Left lobe of liver (tissue), 2 donors: Measurements from ENCODE around the gene CCN6. TPM values are rescaled to one million over a fixed set of nuclear protein-coding genes. Genes with fewer than 3 reads are reported as not detected.
"Not testable (repeated sequence)": the region's sequence is repeated elsewhere in the genome, so short reads cannot be mapped to it uniquely, and the experiment has no call there.

ENCODE experiments used
- ATAC-seq: fragments of 200-7000 bp; cut with Tn5 transposase; one replicate; pipeline ENCODE4 v1.9.1; 2020; ENCODE audit warnings: mild to moderate bottlenecking, moderate library complexity
- DNase-seq: peaks from one replicate; pipeline ENCODE4 v3.0.0-alpha.2; 2020; ENCODE audit warnings: low spot score
- total RNA-seq: library from RNA; stranded (reverse); gene quantifications from one replicate; pipeline ENCODE4 v1.2.1, GENCODE V29; 2021
- donor health status: DM: no; HTN: no; CAD: no; lungs with moderate emphysema.
- donor health status: DM: no; HTN: yes; CAD: no.

CCN6 gene
- total RNA-seq, 1 donor from 2014 or later: not detected

GRCh38 chr6:112029045-112029822 lies 24.7 kb upstream of the CCN6 start:
- ATAC-seq: peak; percentile 64
- DNase-seq: no peak

DNA sequence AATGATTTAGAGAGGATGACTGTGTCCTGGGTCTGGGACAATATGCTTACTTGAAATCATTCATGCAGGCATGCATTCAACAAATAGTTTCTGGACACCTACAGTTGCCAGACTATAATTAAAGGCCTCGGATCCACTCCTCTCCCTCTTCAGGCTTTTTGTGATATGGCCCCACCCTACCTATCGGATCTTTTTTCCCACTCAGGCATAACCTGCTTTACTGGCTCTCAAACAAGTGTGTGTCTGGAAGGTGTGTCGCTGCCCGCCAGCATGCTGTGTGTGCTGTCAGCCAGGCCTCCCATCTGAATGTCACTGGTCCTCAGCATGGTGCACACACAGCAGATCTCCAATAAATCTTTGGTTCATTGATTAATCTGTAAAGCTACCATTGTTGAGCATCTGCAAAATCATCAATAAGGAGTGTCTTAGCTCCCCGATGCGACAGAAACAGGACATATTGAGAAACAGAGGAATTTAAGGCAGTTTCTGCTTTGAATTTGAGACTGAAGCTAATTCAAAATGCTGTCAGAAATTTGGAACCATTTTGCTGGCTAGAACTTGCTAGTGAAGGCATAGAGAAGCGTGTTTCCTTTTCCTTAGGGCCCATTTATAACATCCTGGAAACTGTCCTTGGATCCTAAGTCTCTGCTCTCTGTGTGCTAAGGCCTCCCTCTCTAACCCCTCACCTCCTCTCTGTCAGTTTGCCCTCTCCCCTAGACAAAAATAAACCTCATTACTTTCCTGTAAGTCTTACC lies 23.5 kb upstream of the CCN6 start:
- DNase-seq (no peak), ATAC-seq (peak; percentile 33)

- ATAC-seq (peak; percentile 89), DNase-seq (peak; percentile 53)
Observed at GRCh38 chr6:112030961-112031660, 22.8 kb upstream of the CCN6 start.

- DNase-seq: no peak
- no peak for ATAC-seq
Observed at GRCh38 chr6:112031960-112032359, 21.9 kb upstream of the CCN6 start.

DNA sequence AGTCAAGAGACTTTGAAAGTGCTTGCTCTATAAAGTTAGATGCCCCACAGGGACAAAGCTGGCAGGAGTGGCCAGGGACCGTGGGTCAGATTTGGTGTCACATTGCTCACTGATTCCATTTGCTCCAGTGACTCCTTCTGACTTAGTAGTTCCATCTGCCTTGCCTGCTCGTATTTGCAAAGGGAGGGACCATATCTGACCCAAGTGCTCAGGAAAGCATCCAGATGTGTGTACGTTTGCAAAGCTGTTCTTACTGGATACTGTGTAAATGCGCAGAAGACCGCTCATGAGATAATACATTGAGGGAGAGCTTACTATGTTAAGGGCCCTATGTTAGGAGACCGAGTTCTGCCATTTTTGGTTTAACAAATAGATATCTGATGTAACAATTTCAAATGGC lies 21.2 kb upstream of the CCN6 start:
- ATAC-seq (no peak), DNase-seq (no peak)

DNA sequence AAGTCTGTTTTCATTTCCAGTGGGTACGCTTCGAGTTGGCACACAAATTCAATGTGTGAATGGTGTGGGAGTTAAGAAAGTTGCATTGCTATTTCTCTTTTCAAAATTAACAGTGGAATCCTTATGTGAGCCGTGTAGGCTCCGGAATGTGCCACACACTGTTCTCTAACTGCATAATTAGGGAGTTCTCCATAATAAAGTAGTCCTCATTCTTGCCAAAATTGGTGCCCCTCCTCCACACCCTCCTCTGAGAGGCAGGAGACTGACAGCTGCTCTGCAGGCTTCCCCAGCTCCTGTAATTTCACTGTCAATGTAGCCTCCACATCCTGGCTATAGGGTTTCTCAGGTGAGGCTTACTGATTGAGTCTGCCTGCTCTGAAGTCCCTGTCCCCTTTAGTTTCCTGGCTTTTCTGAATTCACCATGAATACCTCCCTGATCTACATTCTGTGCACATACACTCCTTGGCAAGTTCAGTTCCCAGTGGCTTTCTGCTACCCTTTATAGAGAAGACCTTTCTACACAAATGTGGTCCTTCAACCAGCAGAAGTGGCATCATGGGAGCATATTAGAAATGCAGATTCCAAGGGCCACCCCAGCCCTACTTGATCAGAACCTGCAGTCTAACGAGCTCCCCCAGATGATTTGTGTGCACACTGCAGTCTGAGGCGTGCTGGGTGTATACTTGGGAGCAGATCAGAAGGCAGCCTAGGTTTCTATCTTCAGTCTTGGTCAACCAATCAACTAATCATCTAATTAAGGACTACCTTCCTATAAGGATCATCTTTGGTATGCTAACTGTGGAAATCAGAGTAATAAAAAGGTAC lies 19.9 kb upstream of the CCN6 start:
- no peak for ATAC-seq
- no peak for DNase-seq

- ATAC-seq: no peak
- no peak for DNase-seq
Observed at GRCh38 chr6:112034616-112034995, 19.3 kb upstream of the CCN6 start.

GRCh38 chr6:112036088-112036637 lies 17.7 kb upstream of the CCN6 start:
- ATAC-seq: no peak
- DNase-seq: no peak

- ATAC-seq (no peak), DNase-seq (no peak)
Observed at GRCh38 chr6:112037783-112038216, 16.1 kb upstream of the CCN6 start.

- DNase-seq (no peak), ATAC-seq (no peak)
Observed at GRCh38 chr6:112038268-112038667, 15.6 kb upstream of the CCN6 start.

DNA sequence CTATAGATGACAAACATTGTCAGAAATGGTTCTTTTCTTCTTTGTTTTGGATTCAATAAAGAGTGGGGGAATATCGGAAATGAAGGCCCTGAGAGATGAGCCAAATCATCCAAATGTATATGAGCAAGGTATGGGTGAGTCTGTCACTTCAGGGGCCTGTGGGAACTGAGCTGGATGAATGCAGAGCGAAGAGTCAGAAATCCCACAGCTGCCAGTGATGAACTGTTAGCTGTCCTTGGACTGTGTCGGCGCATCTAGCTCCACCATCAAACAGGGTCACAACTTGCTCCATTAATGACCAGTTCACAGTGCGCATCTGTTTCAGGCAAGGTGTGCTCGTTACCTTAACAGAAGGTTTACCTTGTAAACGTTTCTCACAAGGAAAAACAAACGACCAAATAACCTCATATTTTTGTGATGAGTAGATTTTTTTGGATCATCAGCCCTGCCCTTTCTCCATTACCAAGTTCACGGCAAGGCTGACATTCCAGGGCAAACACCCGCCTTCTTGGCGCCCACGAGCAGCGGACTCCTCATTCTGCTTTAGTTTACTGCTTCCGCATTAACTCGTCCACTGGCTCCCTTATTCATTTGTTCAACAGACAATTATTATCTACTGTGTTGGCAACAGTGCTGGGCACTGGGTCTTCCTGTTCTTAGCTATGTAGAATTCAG lies 15.0 kb upstream of the CCN6 start:
- ATAC-seq (no peak), DNase-seq (no peak)

- no peak for ATAC-seq
- no peak for DNase-seq
Observed at GRCh38 chr6:112039431-112039770, 14.5 kb upstream of the CCN6 start.

DNA sequence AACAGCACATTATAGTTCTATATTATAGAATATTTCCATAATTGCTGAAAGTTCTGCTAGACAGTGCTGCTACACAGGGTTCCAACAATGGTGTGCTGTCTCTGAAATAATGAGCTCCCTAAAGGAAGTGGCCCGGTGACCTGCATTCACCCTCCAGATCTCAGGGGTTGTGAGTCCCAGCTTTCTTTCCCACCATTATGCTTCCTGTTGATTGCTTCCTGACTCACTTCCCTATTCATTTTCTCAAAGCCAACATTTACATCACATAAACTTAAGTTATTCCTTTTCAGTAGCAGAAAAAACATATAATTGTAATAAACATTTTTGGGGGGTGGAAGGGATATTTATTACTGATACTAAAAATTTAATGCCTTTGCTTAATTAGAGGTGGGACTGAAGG lies 12.9 kb upstream of the CCN6 start:
- DNase-seq (no peak), ATAC-seq (no peak)

GRCh38 chr6:112041535-112041934 lies 12.4 kb upstream of the CCN6 start:
- ATAC-seq (no peak), DNase-seq (no peak)

DNA sequence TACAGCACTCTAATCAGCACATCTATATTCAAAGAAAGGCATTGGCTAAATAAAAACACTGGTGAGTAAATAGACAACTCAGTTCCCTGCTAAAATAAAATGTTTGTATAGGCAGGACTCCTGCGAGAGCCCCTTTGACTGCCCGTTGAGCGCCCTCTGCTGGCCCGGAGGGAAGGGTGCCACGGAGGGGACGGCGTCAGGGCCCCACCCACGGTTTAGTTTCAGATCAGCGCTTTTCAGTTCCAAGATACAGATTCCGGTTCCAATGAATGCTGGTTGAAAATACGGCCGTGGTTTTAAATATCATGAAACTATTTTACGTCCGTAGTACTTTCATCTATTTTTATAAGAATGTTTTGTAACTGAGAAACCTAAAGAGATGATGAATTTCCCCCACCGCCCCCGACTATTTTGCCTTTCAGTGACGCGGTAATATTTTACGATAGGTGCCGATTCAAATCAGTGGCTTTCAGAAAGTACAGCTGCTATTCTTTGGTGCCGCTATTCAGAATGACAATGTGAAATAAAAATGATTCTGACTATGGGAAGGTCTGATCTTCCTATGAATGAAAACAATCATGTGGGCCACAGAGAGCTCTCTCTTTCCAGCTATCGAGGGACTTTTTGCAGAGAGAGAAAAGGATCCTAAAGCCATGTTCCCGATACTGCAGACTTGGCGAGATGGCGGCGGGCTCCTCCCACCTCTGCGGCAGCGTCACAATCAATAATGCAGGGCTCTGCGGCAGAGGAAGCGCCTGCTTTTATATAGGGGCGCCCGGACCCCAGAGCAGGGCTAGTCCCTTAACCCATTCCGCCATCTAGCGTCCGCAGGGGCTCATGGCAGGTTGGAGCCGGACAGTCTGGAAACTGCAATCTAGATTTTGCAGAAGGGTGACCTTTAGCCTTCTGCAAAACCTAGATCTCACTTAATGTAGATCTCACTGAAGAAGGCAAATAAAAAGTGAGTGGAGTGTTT lies 10.6 kb upstream of the CCN6 start:
- ATAC-seq: peak; percentile 94
- peak; percentile 89 for DNase-seq

- DNase-seq (no peak), ATAC-seq (no peak)
Observed at GRCh38 chr6:112044196-112044595, 9.7 kb upstream of the CCN6 start.

DNA sequence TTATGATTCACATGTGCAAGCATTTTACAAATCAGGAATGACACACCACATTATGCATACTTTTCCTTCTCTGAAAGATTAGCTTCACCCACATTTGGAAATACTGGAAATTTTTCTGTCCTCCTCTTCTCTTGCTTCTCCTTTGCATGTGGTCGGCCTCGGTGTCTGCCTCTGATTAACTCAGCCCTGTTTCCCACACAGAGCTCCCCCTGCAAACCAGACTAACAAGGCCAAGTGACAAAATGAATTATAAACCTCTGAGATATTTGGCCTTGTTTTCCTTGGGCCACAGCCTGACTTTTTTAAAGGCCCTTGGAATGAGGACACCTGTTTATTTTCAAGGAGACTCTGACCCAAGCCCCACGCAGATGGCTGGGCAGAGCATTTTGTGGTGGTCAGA lies 9.0 kb upstream of the CCN6 start:
- peak; percentile 3 for ATAC-seq

GRCh38 chr6:112047523-112047922 lies 6.4 kb upstream of the CCN6 start:
- DNase-seq, ATAC-seq: not testable (repeated sequence)

More for the DNA sequence above, 9.0 kb upstream of the CCN6 start:
- DNase-seq: no peak
